ENCODE data around the gene PRXL2B.

DNA sequence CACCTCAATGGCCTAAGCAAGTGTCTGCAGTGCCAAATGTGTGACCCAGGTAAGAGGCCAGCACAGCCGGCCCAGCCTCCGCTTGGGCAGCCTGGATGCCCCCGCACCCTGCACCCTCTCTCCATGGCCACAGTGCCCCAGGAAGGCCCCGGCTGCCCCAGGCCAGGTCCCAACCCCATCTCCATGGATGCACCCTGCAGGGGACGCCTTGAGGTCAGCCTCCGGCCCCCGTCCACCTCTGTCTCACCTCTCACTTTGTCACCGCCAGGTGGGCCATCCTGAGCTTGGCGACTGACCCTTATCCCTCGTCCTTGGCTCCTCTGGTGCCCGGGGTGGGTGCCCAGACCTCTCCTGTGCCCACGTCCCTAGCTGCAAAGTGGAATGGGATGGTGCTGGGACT lies 28.2 kb upstream of the PRXL2B start:
- TF ChIP-seq, protein P1, sequence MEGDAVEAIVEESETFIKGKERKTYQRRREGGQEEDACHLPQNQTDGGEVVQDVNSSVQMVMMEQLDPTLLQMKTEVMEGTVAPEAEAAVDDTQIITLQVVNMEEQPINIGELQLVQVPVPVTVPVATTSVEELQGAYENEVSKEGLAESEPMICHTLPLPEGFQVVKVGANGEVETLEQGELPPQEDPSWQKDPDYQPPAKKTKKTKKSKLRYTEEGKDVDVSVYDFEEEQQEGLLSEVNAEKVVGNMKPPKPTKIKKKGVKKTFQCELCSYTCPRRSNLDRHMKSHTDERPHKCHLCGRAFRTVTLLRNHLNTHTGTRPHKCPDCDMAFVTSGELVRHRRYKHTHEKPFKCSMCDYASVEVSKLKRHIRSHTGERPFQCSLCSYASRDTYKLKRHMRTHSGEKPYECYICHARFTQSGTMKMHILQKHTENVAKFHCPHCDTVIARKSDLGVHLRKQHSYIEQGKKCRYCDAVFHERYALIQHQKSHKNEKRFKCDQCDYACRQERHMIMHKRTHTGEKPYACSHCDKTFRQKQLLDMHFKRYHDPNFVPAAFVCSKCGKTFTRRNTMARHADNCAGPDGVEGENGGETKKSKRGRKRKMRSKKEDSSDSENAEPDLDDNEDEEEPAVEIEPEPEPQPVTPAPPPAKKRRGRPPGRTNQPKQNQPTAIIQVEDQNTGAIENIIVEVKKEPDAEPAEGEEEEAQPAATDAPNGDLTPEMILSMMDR (IDR thresholded peaks at IDR 0.05), result no peak
- TF ChIP-seq POLR2A (IDR thresholded peaks at IDR 0.05), result no peak

Data from adrenal gland (tissue), 5 donors.